HepG2 (cell line): ENCODE results near the gene ZNF100. TPM values are rescaled to one million over a fixed set of nuclear protein-coding genes. Genes with fewer than 3 reads are reported as not detected.

Experiments
- ATAC-seq: fragments of 200-7000 bp; cut with Tn5 transposase; 3 replicates; pipeline ENCODE4 v1.9.1; 2020; ENCODE audit warnings: mild to moderate bottlenecking, moderate library complexity
- BruUV-seq: library from RNA; stranded (reverse); fragments of 400-500 nt; replicated peaks from 2 replicates; lab custom pipeline; 2021; lab: Mats Ljungman, UMichigan
- CTCF ChIA-PET: fragments of 300-600 bp; formaldehyde crosslinking; extraction: SDS; loops from one replicate; lab custom pipeline; 2021; ENCODE audit warnings: low total read pairs, inconsistent platforms, low intra/inter-chr PET ratio; lab: Yijun Ruan, JAX
- POLR2A ChIA-PET: fragments of 350-600 bp; sonication (Branson Sonifier 250); formaldehyde crosslinking; loops from one replicate; lab custom pipeline; 2020; ENCODE audit warnings: antibody characterized with exemption, inconsistent platforms; lab: Yijun Ruan, JAX
- DNase-seq: peaks from one replicate; pipeline ENCODE4 v3.0.0-alpha.2; 2015; ENCODE audit warnings: low spot score
- FAIRE-seq: peaks from 3 replicates; lab custom pipeline; 2011; peaks lifted over from hg19 to GRCh38; lab: Jason Lieb, UNC
- H2AFZ ChIP-seq: one replicate; pipeline ENCODE4 v1.6.1; 2011; ENCODE audit warnings: low read length, inconsistent platforms
- H3K27ac ChIP-seq: fragments of 300-600 bp; 3 replicates; pipeline ENCODE4 v1.8.0; 2011; ENCODE audit warnings: mixed run types, mild to moderate bottlenecking, mixed read lengths, low read length, inconsistent platforms; ENCODE audit not compliant: insufficient read depth; ENCODE audit errors: extremely low read length
- H3K27me3 ChIP-seq, 2 experiments: fragments of 200-600 bp in 1 of 2; 2 replicates in 1 of 2; 3 replicates in 1 of 2; pipeline versions ENCODE4 v1.6.0 to v1.8.0; 2011; ENCODE audit warnings: low read length in 2 of 2, mild to moderate bottlenecking in 2 of 2, moderate library complexity in 2 of 2, inconsistent platforms in 1 of 2; ENCODE audit not compliant: insufficient read depth in 2 of 2, control insufficient read depth in 1 of 2
- H3K36me3 ChIP-seq, 2 experiments: fragments of 200-600 bp in 1 of 2; replicated peaks in 1 of 2; 2 replicates in 1 of 2; 3 replicates in 1 of 2; pipeline versions ENCODE4 v1.5.1 to v1.8.0; 2011; ENCODE audit warnings: low read length in 2 of 2, inconsistent platforms in 1 of 2; ENCODE audit not compliant: insufficient read depth in 2 of 2, control insufficient read depth in 1 of 2
- H3K4me1 ChIP-seq: 2 replicates; pipeline ENCODE4 v1.5.1; 2012; ENCODE audit warnings: low read length, inconsistent platforms; ENCODE audit not compliant: insufficient read depth
- H3K4me2 ChIP-seq: 2 replicates; pipeline ENCODE4 v1.6.0; 2011; ENCODE audit warnings: low read depth, low read length, inconsistent platforms
- H3K4me3 ChIP-seq, 3 experiments: fragments of 200-600 bp in 1 of 3; sonication (generic), shearing (Covaris generic) in 1 of 3; replicated peaks in 1 of 3; 2 replicates each; pipeline ENCODE4 v1.5.1; 2011 to 2016; ENCODE audit warnings: low read length in 3 of 3, inconsistent platforms in 2 of 3, low read depth in 2 of 3, mild to moderate bottlenecking in 2 of 3, control low read depth in 1 of 3, mixed read lengths in 1 of 3; ENCODE audit not compliant: insufficient read depth in 1 of 3
- H3K79me2 ChIP-seq: one replicate; pipeline ENCODE4 v1.6.1; 2011; ENCODE audit warnings: low read length, inconsistent platforms; ENCODE audit not compliant: insufficient read depth
- H3K9ac ChIP-seq: 2 replicates; pipeline ENCODE4 v1.6.0; 2011; ENCODE audit warnings: mild to moderate bottlenecking, low read depth, low read length, inconsistent platforms; ENCODE audit not compliant: insufficient read depth
- H3K9me3 ChIP-seq: 2 replicates; pipeline ENCODE4 v1.5.1; 2012; ENCODE audit warnings: mild to moderate bottlenecking, low read length
- H4K20me1 ChIP-seq: 2 replicates; pipeline ENCODE4 v1.6.0; 2011; ENCODE audit warnings: inconsistent platforms, mild to moderate bottlenecking, low read length, moderate library complexity; ENCODE audit not compliant: insufficient read depth
- CBX1 ChIP-seq: IDR thresholded peaks from one replicate; pipeline ENCODE4 v1.6.1; 2016; ENCODE audit warnings: antibody characterized with exemption, low read depth
- ETV6 ChIP-seq: sonication (generic); formaldehyde crosslinking; conservative IDR thresholded peaks from 2 replicates; pipeline ENCODE4 v1.4.0; 2020; ENCODE audit warnings: missing genetic modification reagents
- HNRNPL ChIP-seq: fragments of 200-400 bp; formaldehyde crosslinking; IDR thresholded peaks from 2 replicates; pipeline ENCODE4 v1.6.1; 2017; ENCODE audit warnings: mild to moderate bottlenecking, low read depth, low read length
- MIER3 ChIP-seq: IDR thresholded peaks from 2 replicates; pipeline ENCODE4 v1.6.1; 2016; ENCODE audit warnings: missing compliant biosample characterization, borderline replicate concordance
- PLSCR1 ChIP-seq: sonication (generic); formaldehyde crosslinking; IDR thresholded peaks from 2 replicates; pipeline ENCODE4 v1.5.0; 2020; ENCODE audit warnings: missing genetic modification reagents, mild to moderate bottlenecking, borderline replicate concordance
- RAD21 ChIP-seq: fragments of 450-650 bp; formaldehyde crosslinking; IDR thresholded peaks from 2 replicates; pipeline ENCODE4 v1.5.0; 2020; ENCODE audit warnings: mild to moderate bottlenecking
- SIX4 ChIP-seq: sonication (generic); formaldehyde crosslinking; IDR thresholded peaks from 2 replicates; pipeline ENCODE4 v1.4.0; 2020; ENCODE audit warnings: missing genetic modification reagents
- SMAD1 ChIP-seq: sonication (generic); formaldehyde crosslinking; IDR thresholded peaks from 2 replicates; pipeline ENCODE4 v1.4.0; 2020; ENCODE audit warnings: missing genetic modification reagents, low read depth, mild to moderate bottlenecking, borderline replicate concordance
- SYNCRIP ChIP-seq: fragments of 200-400 bp; formaldehyde crosslinking; IDR thresholded peaks from 2 replicates; pipeline ENCODE4 v1.6.1; 2018; ENCODE audit warnings: mild to moderate bottlenecking, low read depth, low read length; ENCODE audit not compliant: insufficient read depth
- ZBTB43 ChIP-seq: sonication (generic); formaldehyde crosslinking; conservative IDR thresholded peaks from 2 replicates; pipeline ENCODE4 v1.4.0; 2020; ENCODE audit warnings: missing genetic modification reagents
- ZKSCAN1 ChIP-seq: fragments of 150-350 bp; IDR thresholded peaks from 2 replicates; pipeline ENCODE4 v1.6.1; 2014; ENCODE audit warnings: low read length
- ZNF274 ChIP-seq: sonication (generic); formaldehyde crosslinking; IDR thresholded peaks from 2 replicates; pipeline ENCODE4 v1.5.1; 2020; ENCODE audit warnings: mild to moderate bottlenecking, missing genetic modification reagents
- ZNF558 ChIP-seq: sonication (generic); formaldehyde crosslinking; IDR thresholded peaks from 2 replicates; pipeline ENCODE4 v1.9.0; 2022; ENCODE audit warnings: mild to moderate bottlenecking, missing genetic modification reagents, borderline replicate concordance
- ZNF615 ChIP-seq: sonication (generic); formaldehyde crosslinking; IDR thresholded peaks from 2 replicates; pipeline ENCODE4 v1.5.0; 2020; ENCODE audit warnings: mild to moderate bottlenecking, missing genetic modification reagents, borderline replicate concordance
- ZNF768 ChIP-seq: sonication (generic); formaldehyde crosslinking; IDR thresholded peaks from 2 replicates; pipeline ENCODE4 v1.4.0; 2020; ENCODE audit warnings: missing genetic modification reagents
- WGBS: methylation state at CpG from one replicate; pipeline ENCODE4 v1.1.6; 2017; ENCODE audit warnings: low lambda C conversion rate; 5-methylcytosine and 5-hydroxymethylcytosine counted together
- in situ Hi-C: cut with HindIII; loops from 2 replicates; pipeline ENCODE4 v1.10.0; 2017; ENCODE audit warnings: low pct_unique_long_range_greater_than_20kb; ENCODE audit not compliant: extremely low pct_ligation_motif_present
- intact Hi-C: fragments of 100-400 bp; cut with micrococcal nuclease; formaldehyde crosslinking; loops from one replicate; pipeline ENCODE4 v1.10.0; 2022; ENCODE audit not compliant: unreplicated experiment
- polyA plus RNA-seq, 8 experiments: library from polyadenylated mRNA; depleted of rRNA in 3 of 8; stranded (reverse) in 7 of 8; unstranded in 1 of 8; fragments of >200 nt; fragmentation: Illumina TruSeq in 4 of 8; extraction: Trizol in 4 of 8; gene quantifications; 2 replicates each; pipeline versions ENCODE4 v1.2.1 to v1.2.3, GENCODE V29; 2011 to 2016; ENCODE audit warnings: low read depth in 4 of 8, missing spikeins in 1 of 8, mixed read lengths in 1 of 8; ENCODE audit not compliant: insufficient read depth in 1 of 8
- total RNA-seq, 5 experiments: library from RNA; depleted of rRNA; stranded (reverse); fragments of >200 nt; fragmentation: Illumina TruSeq; extraction: Trizol; gene quantifications; 2 replicates each; pipeline ENCODE4 v1.2.3, GENCODE V29; 2016; ENCODE audit warnings: low read depth in 1 of 5
- TF ChIP-seq, protein P1 (sequence below), 2 experiments: IDR thresholded peaks; 2 replicates each; pipeline ENCODE4 v1.6.1; 2011 to 2012; ENCODE audit warnings: low read length in 2 of 2, borderline replicate concordance in 1 of 2, low read depth in 1 of 2, mild to moderate bottlenecking in 1 of 2, moderate library complexity in 1 of 2
- TF ChIP-seq, protein P2 (sequence below): sonication (generic); formaldehyde crosslinking; IDR thresholded peaks from 2 replicates; pipeline ENCODE4 v1.5.1; 2020; ENCODE audit warnings: mild to moderate bottlenecking, missing genetic modification reagents, moderate library complexity
- TF ChIP-seq, protein P3 (sequence below): sonication (generic); formaldehyde crosslinking; IDR thresholded peaks from 2 replicates; pipeline ENCODE4 v1.4.0; 2020; ENCODE audit warnings: missing genetic modification reagents; ENCODE audit errors: not compliant biosample characterization

ZNF100 gene
- total and polyA plus RNA-seq, 2 of the 13 experiments (the other 11 are each of a cell fraction or from before 2014, with no cell fraction given) = 2.5 to 11.4 TPM

DNA sequence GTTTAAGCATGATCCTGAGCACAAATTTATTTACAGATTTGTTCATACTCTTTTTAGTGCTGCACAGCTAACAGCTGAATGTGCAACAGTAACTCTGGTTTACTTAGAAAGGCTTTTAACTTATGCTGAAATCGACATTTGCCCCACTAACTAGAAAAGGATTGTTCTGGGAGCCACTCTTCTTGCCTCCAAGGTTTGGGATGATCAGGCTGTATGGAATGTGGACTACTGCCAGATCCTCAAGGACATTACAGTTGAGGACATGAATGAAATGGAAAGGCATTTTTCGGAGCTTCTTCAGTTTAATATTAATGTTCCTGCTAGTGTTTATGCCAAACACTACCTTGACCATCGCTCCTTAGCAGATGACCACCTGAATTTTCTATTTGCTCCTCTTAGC, 16.0 kb downstream of the ZNF100 start:
- no peak for ATAC-seq
- Histone ChIP-seq H3K4me3 (no peak overlapping the region), H3K27ac (no peak overlapping the region), H2AFZ (no peak overlapping the region), H4K20me1 (no peaks in the 10 kb centered on the region), H3K27me3 (no peaks in the 10 kb centered on the region), H3K36me3 (peaks cover 2 to 31% of the 10 kb centered on the region in 2 experiments), H3K4me2 (no peak overlapping the region), H3K9ac (no peak overlapping the region), H3K4me1 (no peaks in the 10 kb centered on the region), H3K79me2 (peaks cover 2% of the 10 kb centered on the region), H3K9me3 (no peaks in the 10 kb centered on the region)
- no peak for FAIRE-seq
- CTCF ChIA-PET = no interaction called here
- intact Hi-C loops = no loop called here
- POLR2A ChIA-PET = no interaction called here
- TF ChIP-seq HNRNPL = no peak
- TF ChIP-seq PLSCR1 (CRISPR knock-in tag) = no peak
- no peak for TF ChIP-seq MIER3 (CRISPR knock-in tag)
- TF ChIP-seq, protein P1, sequence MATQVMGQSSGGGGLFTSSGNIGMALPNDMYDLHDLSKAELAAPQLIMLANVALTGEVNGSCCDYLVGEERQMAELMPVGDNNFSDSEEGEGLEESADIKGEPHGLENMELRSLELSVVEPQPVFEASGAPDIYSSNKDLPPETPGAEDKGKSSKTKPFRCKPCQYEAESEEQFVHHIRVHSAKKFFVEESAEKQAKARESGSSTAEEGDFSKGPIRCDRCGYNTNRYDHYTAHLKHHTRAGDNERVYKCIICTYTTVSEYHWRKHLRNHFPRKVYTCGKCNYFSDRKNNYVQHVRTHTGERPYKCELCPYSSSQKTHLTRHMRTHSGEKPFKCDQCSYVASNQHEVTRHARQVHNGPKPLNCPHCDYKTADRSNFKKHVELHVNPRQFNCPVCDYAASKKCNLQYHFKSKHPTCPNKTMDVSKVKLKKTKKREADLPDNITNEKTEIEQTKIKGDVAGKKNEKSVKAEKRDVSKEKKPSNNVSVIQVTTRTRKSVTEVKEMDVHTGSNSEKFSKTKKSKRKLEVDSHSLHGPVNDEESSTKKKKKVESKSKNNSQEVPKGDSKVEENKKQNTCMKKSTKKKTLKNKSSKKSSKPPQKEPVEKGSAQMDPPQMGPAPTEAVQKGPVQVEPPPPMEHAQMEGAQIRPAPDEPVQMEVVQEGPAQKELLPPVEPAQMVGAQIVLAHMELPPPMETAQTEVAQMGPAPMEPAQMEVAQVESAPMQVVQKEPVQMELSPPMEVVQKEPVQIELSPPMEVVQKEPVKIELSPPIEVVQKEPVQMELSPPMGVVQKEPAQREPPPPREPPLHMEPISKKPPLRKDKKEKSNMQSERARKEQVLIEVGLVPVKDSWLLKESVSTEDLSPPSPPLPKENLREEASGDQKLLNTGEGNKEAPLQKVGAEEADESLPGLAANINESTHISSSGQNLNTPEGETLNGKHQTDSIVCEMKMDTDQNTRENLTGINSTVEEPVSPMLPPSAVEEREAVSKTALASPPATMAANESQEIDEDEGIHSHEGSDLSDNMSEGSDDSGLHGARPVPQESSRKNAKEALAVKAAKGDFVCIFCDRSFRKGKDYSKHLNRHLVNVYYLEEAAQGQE (IDR thresholded peaks at IDR 0.05; ENCODE audit: borderline replicate concordance in 1 of 2, low read depth in 1 of 2, low read length in 2 of 2) = no peak
- no peak for TF ChIP-seq RAD21
- no peak for TF ChIP-seq ZNF274
- TF ChIP-seq ZNF615 (CRISPR knock-in tag) = no peak
- TF ChIP-seq ETV6 = no peak
- TF ChIP-seq, protein P2, sequence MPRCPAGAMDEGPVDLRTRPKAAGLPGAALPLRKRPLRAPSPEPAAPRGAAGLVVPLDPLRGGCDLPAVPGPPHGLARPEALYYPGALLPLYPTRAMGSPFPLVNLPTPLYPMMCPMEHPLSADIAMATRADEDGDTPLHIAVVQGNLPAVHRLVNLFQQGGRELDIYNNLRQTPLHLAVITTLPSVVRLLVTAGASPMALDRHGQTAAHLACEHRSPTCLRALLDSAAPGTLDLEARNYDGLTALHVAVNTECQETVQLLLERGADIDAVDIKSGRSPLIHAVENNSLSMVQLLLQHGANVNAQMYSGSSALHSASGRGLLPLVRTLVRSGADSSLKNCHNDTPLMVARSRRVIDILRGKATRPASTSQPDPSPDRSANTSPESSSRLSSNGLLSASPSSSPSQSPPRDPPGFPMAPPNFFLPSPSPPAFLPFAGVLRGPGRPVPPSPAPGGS = no peak
- no peak for TF ChIP-seq SYNCRIP
- TF ChIP-seq SIX4 (CRISPR knock-in tag) = no peak
- TF ChIP-seq SMAD1 (CRISPR knock-in tag) = no peak
- TF ChIP-seq ZKSCAN1 = no peak
- TF ChIP-seq, protein P3, sequence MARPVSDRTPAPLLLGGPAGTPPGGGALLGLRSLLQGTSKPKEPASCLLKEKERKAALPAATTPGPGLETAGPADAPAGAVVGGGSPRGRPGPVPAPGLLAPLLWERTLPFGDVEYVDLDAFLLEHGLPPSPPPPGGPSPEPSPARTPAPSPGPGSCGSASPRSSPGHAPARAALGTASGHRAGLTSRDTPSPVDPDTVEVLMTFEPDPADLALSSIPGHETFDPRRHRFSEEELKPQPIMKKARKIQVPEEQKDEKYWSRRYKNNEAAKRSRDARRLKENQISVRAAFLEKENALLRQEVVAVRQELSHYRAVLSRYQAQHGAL (CRISPR knock-in tag) = no peak
- TF ChIP-seq ZNF558 (CRISPR knock-in tag) = no peak
- TF ChIP-seq ZNF768 (CRISPR knock-in tag) = no peak
- no peak for TF ChIP-seq CBX1
- TF ChIP-seq ZBTB43 (CRISPR knock-in tag) = no peak
- in situ Hi-C loops = no loop called here
- DNase-seq = peak; percentile 1
- 88% methylated on average over 3 of the region's 3 CpGs for WGBS
- no TSS peak for BruUV-seq
